Chondrocyte (in vitro differentiated cells): ENCODE measurements around the gene CDH11. TPM values are rescaled to one million over a fixed set of nuclear protein-coding genes. Genes with fewer than 3 reads are reported as not detected.

ENCODE experiments used
- DNase-seq: peaks from one replicate; pipeline ENCODE4 v3.0.0; 2021; ENCODE audit warnings: mixed read lengths, low spot score
- H3K27ac Mint-ChIP-seq: one replicate; pipeline ENCODE4 v1.8.0; 2021; ENCODE audit warnings: mild to moderate bottlenecking, moderate library complexity, mixed read lengths; ENCODE audit not compliant: unreplicated experiment
- H3K27me3 Mint-ChIP-seq: 2 replicates; pipeline ENCODE4 v1.8.0; 2021; ENCODE audit warnings: low read depth, mixed read lengths
- H3K36me3 Mint-ChIP-seq: 2 replicates; pipeline ENCODE4 v1.8.0; 2021; ENCODE audit warnings: low read depth, mixed read lengths
- H3K4me1 Mint-ChIP-seq: 2 replicates; pipeline ENCODE4 v1.8.0; 2021; ENCODE audit warnings: low read depth, mild to moderate bottlenecking, mixed read lengths
- H3K4me3 Mint-ChIP-seq: one replicate; pipeline ENCODE4 v1.8.0; 2021; ENCODE audit warnings: mild to moderate bottlenecking, moderate library complexity, mixed read lengths; ENCODE audit not compliant: unreplicated experiment
- H3K9me3 Mint-ChIP-seq: 2 replicates; pipeline ENCODE4 v1.8.0; 2021; ENCODE audit warnings: low read depth, mixed read lengths
- total RNA-seq: library from RNA; stranded (reverse); gene quantifications from 3 replicates; pipeline ENCODE4 v1.2.1, GENCODE V29; 2021
- TF ChIP-seq, protein P1 (sequence below): fragments of 200-600 bp; sonication (generic); IDR thresholded peaks from 2 replicates; pipeline ENCODE4 v1.5.0; 2021; ENCODE audit warnings: antibody characterized with exemption, mild to moderate bottlenecking, moderate library complexity

The CDH11 gene
- total RNA-seq, 1 donor from 2014 or later: 936 TPM

- Mint-ChIP-seq H3K9me3 (no peaks in the 10 kb centered on the region), H3K36me3 (peaks cover 12% of the 10 kb centered on the region), H3K27ac (peak overlapping the region; percentile 29), H3K27me3 (no peaks in the 10 kb centered on the region), H3K4me1 (peaks cover 75% of the 10 kb centered on the region), H3K4me3 (no peak overlapping the region)
- TF ChIP-seq, protein P1, sequence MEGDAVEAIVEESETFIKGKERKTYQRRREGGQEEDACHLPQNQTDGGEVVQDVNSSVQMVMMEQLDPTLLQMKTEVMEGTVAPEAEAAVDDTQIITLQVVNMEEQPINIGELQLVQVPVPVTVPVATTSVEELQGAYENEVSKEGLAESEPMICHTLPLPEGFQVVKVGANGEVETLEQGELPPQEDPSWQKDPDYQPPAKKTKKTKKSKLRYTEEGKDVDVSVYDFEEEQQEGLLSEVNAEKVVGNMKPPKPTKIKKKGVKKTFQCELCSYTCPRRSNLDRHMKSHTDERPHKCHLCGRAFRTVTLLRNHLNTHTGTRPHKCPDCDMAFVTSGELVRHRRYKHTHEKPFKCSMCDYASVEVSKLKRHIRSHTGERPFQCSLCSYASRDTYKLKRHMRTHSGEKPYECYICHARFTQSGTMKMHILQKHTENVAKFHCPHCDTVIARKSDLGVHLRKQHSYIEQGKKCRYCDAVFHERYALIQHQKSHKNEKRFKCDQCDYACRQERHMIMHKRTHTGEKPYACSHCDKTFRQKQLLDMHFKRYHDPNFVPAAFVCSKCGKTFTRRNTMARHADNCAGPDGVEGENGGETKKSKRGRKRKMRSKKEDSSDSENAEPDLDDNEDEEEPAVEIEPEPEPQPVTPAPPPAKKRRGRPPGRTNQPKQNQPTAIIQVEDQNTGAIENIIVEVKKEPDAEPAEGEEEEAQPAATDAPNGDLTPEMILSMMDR: no peak
- DNase-seq: no peak
Measured at GRCh38 chr16:65059406-65059980, 62.4 kb downstream of the CDH11 start.

GRCh38 chr16:65057184-65057583 is 64.7 kb downstream of the CDH11 start:
- no peaks in the 10 kb centered on the region for H3K9me3 Mint-ChIP-seq
- no peak for DNase-seq
- H3K4me1 Mint-ChIP-seq: peaks cover 78% of the 10 kb centered on the region
- no peak overlapping the region for H3K4me3 Mint-ChIP-seq
- TF ChIP-seq, protein P1: no peak
- H3K27me3 Mint-ChIP-seq: no peaks in the 10 kb centered on the region
- H3K36me3 Mint-ChIP-seq: peaks cover 26% of the 10 kb centered on the region
- no peak overlapping the region for H3K27ac Mint-ChIP-seq

DNA sequence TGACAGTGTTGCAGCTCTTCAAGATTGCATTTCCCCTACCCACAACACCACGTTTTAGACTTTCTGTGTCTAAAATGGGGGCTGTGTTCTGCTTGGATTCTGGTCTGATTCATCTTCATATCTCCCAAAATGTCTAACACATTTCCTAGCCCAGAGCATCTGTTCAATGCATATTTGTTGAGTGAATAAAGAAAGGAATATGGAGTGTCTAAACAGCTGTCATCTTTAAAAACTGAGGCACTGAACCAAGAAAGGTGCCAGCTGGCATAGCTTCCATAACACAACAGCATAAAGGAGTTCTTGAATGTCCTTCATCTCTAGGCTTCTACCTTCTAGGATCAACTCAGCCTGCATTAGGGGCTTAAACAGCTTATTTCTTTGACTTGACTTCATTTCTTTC is 67.4 kb downstream of the CDH11 start:
- Mint-ChIP-seq H3K27ac (no peak overlapping the region), H3K27me3 (no peaks in the 10 kb centered on the region), H3K9me3 (no peaks in the 10 kb centered on the region), H3K4me1 (peaks cover 63% of the 10 kb centered on the region), H3K4me3 (no peak overlapping the region), H3K36me3 (peaks cover 43% of the 10 kb centered on the region)
- no peak for DNase-seq
- TF ChIP-seq, protein P1: no peak

DNA sequence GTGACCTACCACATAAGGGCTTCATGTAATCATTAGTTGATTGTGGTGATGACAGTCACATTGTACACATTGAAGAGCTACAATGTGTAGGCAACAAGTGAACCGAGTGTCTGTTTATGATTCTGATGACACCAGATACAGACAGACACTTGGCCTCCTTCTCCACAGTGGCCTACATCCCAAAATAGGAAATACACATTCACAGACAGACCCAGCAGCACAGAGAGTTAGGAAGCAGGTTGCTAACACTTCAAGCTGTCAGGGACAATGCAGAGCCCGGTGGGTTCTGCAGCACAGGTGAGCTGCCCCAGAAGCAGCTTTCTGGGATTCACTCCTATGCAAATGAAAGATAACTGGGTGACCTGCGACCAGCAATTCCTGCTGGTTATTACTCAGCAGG is 72.2 kb downstream of the CDH11 start:
- H3K27me3 Mint-ChIP-seq: no peaks in the 10 kb centered on the region
- peaks cover 48% of the 10 kb centered on the region for H3K36me3 Mint-ChIP-seq
- H3K9me3 Mint-ChIP-seq: no peaks in the 10 kb centered on the region
- peaks cover 45% of the 10 kb centered on the region for H3K4me1 Mint-ChIP-seq
- peak overlapping the region; percentile 30 for H3K27ac Mint-ChIP-seq
- no peak for DNase-seq
- H3K4me3 Mint-ChIP-seq: no peak overlapping the region
- TF ChIP-seq, protein P1: no peak

DNA sequence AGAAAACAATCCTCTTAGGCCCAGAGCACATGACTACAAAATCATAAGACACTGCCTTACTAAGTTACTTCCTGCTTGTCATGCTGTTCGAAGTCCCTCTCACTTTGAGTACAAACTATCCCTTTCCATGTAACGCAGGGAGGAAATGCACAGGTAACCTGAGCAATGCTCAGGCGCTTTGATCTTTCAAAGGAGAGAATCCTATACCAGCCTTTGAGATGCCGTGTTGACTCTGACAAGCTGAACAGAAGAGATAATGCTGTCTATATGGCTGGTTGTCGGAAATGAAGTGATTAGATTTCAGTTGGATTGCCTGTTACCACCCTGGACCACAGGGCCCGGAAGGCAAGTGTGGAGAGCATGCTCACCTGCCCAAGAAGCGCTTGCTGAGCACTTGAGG is 75.9 kb downstream of the CDH11 start:
- peaks cover 59% of the 10 kb centered on the region for H3K4me1 Mint-ChIP-seq
- H3K36me3 Mint-ChIP-seq: peaks cover 47% of the 10 kb centered on the region
- H3K9me3 Mint-ChIP-seq: no peaks in the 10 kb centered on the region
- peak overlapping the region; percentile 83 for H3K27ac Mint-ChIP-seq
- no peaks in the 10 kb centered on the region for H3K27me3 Mint-ChIP-seq
- no peak for DNase-seq
- TF ChIP-seq, protein P1: no peak
- H3K4me3 Mint-ChIP-seq: no peak overlapping the region
